GM18907 (cell line): ENCODE measurements around the gene COQ8A.
"Not testable (repeated sequence)": the region's sequence is repeated elsewhere in the genome, so short reads cannot be mapped to it uniquely, and the experiment has no call there.

Experiments
- ATAC-seq: cut with Tn5 transposase; IDR thresholded peaks from one replicate; pipeline ENCODE4 v1.9.1; 2021; ENCODE audit warnings: mild to moderate bottlenecking, moderate library complexity; ENCODE audit not compliant: unreplicated experiment

Gene COQ8A

DNA sequence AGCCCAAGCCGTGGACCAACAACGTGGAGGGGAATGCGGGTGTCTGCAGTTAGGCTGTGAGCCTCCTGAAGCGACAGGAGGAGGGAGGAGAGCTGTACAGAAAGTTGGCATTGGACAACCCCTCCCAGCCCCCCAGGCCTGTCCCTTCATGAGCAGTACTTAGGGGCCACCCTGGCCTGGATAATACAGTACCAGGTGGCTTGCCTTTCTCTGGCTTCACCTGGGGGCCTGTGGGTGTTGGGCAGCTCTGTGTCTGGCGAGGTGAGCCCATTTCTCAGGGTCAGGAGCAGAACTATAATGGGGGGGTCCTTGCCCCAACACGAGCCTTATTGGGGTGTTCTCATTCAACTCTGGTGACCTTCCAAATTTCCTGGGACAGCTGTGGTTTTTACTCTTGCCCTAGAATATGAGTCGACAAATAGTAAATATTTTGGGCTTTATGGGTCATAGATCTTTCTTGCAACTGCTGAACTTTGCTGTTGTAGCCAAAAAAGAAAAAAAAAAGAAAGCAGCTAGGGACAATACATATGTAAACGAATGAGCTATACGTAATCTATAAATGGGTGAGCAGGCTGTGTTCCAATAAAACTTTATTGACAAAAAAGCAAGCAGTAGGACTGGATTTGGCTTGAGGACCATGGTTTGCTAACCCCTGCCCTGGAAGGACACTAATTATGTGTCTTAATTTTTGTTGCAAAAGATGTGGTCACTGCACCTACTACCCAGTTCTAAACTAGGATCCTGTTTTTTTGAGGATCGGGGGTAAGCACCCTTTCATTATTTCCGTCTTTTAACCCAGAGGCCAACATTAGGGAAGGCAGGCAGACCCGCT lies 11.4 kb downstream of the COQ8A start:
- ATAC-seq = no peak

- no peak for ATAC-seq
Observed at GRCh38 chr1:226952118-226952441, 12.0 kb downstream of the COQ8A start.

- ATAC-seq = no peak
Observed at GRCh38 chr1:226953175-226953800, 13.2 kb downstream of the COQ8A start.

- no peak for ATAC-seq
Observed at GRCh38 chr1:226954337-226954736, 14.2 kb downstream of the COQ8A start.

GRCh38 chr1:226954777-226955176 lies 14.7 kb downstream of the COQ8A start:
- no peak for ATAC-seq

DNA sequence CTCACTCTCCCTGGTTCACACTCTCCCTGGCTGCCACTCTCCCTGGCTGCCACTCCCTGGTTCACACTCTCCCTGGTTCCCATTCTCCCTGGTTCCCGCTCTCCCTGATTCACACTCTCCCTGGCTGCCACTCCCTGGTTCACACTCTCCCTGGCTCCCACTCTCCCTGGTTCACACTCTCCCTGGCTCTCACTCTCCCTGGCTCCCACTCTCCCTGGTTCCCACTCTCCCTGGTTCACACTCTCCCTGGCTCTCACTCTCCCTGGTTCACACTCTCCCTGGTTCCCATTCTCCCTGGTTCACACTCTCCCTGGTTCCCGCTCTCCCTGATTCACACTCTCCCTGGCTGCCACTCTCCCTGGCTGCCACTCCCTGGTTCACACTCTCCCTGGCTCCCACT lies 15.8 kb downstream of the COQ8A start:
- not testable (repeated sequence) for ATAC-seq

DNA sequence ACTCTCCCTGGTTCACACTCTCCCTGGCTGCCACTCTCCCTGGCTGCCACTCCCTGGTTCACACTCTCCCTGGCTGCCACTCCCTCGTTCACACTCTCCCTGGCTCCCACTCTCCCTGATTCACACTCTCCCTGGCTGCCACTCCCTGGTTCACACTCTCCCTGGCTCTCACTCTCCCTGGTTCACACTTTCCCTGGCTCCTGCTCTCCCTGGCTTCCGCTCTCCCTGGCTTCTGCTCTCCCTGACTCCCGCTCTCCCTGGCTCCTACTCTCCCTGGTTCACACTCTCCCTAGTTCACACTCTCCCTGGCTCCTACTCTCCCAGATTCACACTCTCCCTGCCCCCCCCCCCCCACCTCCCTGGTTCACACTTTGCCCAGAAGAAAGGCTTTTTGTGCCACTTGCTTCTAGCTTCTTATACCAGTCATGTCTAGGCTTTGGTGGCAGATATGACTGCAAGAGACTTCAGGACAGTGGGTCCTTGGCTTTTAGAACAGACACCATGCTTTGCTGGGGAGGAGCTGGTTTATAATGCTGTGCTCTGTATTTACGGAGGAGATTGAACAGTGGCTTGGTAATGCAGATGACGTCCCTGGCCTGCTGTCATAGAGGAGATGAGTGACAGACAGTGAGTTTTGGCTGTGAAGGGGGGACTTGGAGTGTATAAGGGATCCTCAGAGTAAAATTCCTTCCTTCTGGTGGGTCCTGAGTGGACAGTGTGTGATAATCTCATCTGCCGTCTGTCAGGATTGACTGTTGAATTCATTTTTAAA lies 17.0 kb downstream of the COQ8A start:
- no peak for ATAC-seq

- ATAC-seq = no peak
Observed at GRCh38 chr1:226957714-226958113, 17.6 kb downstream of the COQ8A start.

DNA sequence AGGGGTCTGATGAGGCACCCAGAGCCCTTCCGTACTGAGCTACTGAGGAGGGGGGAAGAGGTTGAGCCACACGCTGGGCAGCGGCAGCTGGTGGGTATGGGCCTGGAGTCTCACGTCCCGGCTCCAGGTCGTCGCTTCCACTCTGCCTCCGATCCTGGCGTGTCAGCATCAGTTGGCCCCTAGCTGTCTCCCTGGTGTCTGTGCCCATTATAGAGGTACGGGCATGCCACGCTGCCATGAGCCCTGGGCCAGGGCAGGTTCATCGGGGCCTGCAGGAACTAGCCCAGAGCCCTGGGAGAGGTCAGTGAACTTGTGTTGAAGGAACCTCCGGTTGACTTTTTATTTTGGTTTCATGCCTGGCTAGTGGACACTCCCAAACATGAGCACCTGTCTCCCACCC lies 18.2 kb downstream of the COQ8A start:
- ATAC-seq = no peak

- no peak for ATAC-seq
Observed at GRCh38 chr1:226960256-226960655, 20.2 kb downstream of the COQ8A start.

DNA sequence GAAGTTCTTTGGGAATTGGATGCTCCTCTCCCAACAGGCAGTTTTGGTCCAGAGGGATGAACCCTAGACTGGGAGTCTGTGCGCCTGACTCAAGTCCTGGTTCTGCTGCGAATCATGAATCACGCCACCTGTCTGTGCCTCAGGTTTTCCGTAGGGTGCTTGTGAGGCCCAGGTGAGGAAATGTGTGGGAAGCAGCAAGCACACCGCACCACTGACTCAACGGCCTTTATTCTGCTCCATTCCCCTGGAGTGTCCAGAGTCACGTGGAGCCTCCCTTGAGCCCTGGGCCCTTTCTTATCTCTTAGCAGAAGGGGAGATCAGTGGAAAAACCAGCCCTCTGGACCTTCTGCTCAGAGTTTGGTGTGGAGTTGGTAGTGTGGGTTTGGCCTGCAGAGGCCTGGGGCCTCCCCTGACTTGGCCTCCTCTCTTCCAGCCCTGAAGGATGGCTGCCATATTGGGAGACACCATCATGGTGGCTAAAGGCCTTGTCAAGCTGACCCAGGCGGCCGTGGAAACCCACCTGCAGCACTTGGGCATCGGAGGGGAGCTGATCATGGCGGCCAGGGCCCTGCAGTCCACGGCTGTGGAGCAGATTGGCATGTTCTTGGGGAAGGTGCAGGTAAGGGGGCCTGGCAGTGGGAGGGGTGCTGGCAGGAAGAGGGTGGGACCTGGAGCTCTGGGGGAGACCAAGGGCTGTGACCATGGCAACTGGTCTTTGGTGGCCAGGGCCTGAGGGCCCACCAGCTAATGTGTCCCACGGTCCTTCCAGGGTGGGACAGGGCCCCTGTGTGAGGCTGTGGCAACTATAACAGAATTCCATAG lies 21.1 kb downstream of the COQ8A start:
- ATAC-seq = no peak

DNA sequence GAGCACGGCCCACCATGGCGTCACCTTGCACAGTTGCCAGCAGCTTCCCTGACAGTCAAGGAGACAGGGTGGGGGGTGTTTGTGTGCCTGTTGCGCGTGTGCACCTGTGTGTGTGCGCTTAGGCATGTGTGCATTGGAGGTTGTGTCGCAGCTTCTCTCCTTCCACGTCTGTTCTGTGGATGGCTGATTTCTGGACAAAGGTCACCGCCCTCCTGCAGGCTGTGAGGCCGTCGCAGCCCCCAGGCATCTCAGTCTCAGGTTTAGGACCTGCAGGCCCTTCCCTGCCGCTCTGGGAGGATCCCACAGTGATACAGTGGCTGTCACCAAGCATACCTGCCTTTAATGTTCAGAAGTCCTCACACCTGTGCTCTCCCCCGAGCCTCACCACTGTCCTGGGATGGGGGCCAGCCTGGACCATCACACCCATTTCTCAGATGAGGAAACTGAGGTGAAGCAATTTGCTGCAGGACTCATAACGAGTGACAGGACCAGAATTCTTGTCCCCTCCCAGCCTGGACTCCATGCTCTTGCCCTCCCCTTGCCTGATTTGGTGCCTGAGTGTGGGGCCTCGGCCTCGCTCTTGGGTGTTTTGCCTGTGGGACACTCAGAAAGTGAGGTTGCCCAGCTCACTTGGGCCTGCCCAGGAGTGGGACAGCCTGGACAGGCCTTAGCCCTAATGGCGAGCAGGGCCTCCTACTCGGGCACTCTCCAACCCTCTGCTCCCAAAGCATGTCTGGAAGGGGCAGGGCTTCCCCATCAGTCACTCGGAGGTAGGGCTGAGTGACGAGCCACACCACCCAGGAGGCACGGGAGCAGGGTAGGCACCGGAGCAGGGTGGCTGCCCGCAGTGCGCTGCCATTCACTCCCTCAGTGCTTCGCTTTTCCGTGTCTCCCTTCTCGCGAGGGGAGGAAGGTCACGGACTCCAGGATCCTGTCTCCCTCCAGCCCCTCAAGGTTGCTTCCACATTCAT lies 22.6 kb downstream of the COQ8A start:
- ATAC-seq = no peak

DNA sequence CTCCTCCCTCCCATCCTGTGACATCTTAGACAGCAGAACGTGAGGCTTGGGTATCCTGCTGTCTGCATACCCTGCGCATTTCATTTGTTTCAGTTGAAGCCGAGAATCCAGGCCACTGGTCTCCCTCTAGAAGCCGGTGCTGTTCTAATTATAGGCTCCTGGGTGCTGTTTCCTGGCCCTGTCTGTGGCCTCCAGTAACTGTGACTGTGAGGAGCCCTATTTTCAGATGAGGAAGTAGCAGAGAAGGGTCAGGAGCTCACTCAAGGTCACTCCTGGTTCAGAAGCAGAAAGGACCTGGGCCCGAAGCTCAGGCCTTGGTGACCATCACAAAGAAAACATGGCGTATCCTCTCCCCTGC lies 24.0 kb downstream of the COQ8A start:
- ATAC-seq = no peak

DNA sequence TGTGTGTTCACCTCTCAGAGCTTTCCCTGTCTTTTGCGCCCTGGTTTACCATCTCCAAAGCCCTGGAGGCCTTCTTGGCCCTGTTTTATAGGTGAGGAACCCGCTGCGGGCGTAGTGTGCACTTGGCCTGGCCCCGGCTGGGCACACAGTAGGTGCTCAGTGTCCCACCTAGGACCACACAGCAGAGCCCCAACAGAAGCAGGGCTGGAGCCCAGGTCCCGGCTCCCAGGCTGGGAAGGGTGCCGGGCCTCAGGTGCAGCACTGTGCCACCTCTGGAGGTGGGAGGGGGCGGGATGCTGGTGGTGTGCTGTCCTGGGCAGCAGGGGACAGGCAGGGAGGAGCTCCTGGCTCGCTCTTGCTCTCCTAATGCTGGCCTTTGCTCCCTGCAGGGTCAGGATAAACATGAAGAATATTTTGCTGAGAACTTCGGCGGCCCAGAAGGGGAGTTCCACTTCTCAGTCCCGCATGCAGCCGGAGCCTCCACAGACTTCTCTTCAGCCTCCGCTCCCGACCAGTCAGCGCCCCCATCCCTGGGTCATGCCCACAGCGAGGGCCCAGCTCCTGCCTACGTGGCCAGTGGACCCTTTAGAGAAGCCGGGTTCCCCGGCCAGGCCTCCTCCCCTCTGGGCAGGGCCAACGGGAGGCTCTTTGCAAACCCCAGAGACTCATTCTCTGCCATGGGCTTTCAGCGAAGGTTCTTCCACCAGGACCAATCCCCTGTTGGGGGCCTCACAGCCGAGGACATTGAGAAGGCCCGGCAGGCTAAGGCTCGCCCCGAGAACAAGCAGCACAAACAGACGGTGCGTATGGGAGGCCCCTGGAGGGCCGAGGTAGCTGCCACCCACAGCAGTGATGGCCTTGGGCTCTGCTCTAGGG lies 24.8 kb downstream of the COQ8A start:
- ATAC-seq = no peak

DNA sequence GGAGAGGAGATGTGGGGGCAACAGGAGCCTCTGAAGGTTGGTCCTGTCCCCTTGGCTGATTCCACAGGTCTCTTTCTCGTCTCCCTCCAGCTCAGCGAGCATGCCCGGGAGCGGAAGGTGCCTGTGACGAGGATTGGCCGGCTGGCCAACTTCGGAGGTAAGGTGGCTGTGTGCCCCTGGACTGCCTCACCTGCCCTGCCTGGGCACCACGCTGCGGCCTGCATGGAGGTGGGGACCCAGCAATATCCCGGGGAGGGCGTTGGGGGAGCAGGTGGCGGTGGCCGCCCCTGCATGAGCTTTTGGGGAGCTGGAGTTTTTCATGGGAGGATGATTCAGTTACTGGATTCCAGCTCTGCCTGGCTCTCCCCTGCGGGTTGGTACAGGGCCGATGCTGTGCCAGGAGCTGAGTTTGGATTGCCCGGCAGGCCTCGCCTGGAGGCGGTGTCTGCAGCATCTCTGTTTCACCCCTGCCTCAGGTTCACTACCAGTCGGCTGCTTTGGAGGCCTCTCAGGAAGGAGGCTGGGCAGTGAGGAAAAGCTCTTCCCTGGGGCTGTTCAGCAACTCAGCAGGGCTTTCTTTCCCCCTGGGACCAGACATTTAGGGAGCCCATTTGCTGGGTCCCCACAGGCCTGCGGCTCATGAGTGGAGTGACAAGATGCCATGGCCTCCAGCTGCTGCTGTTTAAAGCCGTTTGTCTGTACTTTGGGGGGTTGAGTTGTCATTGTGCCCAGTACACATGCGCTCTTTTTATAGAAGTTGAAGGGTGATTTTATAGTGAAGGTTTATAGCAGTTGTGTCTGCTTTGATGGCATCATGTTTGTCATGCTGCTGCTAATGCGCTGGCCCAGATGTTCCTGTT lies 25.7 kb downstream of the COQ8A start:
- no peak for ATAC-seq

- no peak for ATAC-seq
Observed at GRCh38 chr1:226966683-226967082, 26.6 kb downstream of the COQ8A start.

- no peak for ATAC-seq
Observed at GRCh38 chr1:226967665-226968064, 27.6 kb downstream of the COQ8A start.

DNA sequence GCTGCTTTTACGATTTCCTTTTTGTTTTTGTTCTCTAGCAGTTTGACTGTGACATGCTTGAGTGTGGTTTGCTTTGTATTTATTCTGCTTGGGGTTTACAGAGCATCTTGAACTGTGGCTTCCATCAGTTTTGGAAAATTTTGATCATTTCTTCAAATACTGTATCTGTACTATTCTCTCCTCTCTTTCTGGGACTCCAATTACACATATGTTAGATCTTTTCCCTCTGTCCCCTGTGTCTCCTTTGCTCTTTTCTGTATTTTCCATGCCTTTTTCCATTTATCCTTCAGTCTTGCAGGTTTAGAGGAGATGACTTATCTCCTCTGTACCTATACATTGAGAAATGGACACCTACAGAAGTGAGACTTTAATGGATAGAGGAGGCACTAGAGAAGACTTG lies 31.7 kb downstream of the COQ8A start:
- no peak for ATAC-seq
